HEK293 (cell line): Measurements from ENCODE around the gene ZFP62.

Experiments used
- GLI4 ChIP-seq: fragments of 450-650 bp; formaldehyde crosslinking; IDR thresholded peaks from 2 replicates; pipeline ENCODE4 v1.5.1; 2016; ENCODE audit warnings: missing biosample characterization, missing genetic modification characterization
- PRDM2 ChIP-seq: fragments of 450-650 bp; formaldehyde crosslinking; IDR thresholded peaks from 2 replicates; pipeline ENCODE4 v1.5.1; 2016; ENCODE audit warnings: missing biosample characterization, missing genetic modification characterization, borderline replicate concordance
- REPIN1 ChIP-seq: fragments of 450-650 bp; formaldehyde crosslinking; IDR thresholded peaks from 2 replicates; pipeline ENCODE4 v1.5.1; 2017; ENCODE audit warnings: missing biosample characterization, missing genetic modification characterization, low read depth
- ZBTB1 ChIP-seq: fragments of 450-650 bp; formaldehyde crosslinking; IDR thresholded peaks from 2 replicates; pipeline ENCODE4 v1.5.1; 2016; ENCODE audit warnings: missing biosample characterization, missing genetic modification characterization
- ZBTB11 ChIP-seq: fragments of 450-650 bp; formaldehyde crosslinking; conservative IDR thresholded peaks from 2 replicates; pipeline ENCODE4 v1.5.1; 2016; ENCODE audit warnings: low read depth, missing biosample characterization, missing genetic modification characterization
- ZFP3 ChIP-seq: fragments of 450-650 bp; formaldehyde crosslinking; IDR thresholded peaks from 2 replicates; pipeline ENCODE4 v1.5.1; 2016; ENCODE audit warnings: low read depth, missing biosample characterization, missing genetic modification characterization
- ZNF114 ChIP-seq: fragments of 450-650 bp; formaldehyde crosslinking; IDR thresholded peaks from 2 replicates; pipeline ENCODE4 v1.5.0; 2017; ENCODE audit warnings: missing biosample characterization, missing genetic modification characterization
- ZNF18 ChIP-seq: fragments of 450-650 bp; formaldehyde crosslinking; IDR thresholded peaks from 2 replicates; pipeline ENCODE4 v1.5.1; 2016; ENCODE audit warnings: missing biosample characterization, missing genetic modification characterization
- ZNF184 ChIP-seq: fragments of 450-650 bp; IDR thresholded peaks from 2 replicates; pipeline ENCODE4 v1.5.1; 2018; ENCODE audit warnings: missing biosample characterization, mild to moderate bottlenecking, missing genetic modification characterization
- ZNF2 ChIP-seq: fragments of 450-650 bp; formaldehyde crosslinking; IDR thresholded peaks from 2 replicates; pipeline ENCODE4 v1.5.1; 2016; ENCODE audit warnings: missing biosample characterization, missing genetic modification characterization
- ZNF202 ChIP-seq: fragments of 450-650 bp; formaldehyde crosslinking; IDR thresholded peaks from 2 replicates; pipeline ENCODE4 v1.5.1; 2016; ENCODE audit warnings: missing biosample characterization, missing genetic modification characterization, borderline replicate concordance
- ZNF214 ChIP-seq: fragments of 450-650 bp; formaldehyde crosslinking; IDR thresholded peaks from 2 replicates; pipeline ENCODE4 v1.5.1; 2017; ENCODE audit warnings: missing biosample characterization, mild to moderate bottlenecking, missing genetic modification characterization, borderline replicate concordance
- ZNF311 ChIP-seq: fragments of 450-650 bp; formaldehyde crosslinking; IDR thresholded peaks from 2 replicates; pipeline ENCODE4 v1.5.1; 2017; ENCODE audit warnings: missing biosample characterization, missing genetic modification characterization, borderline replicate concordance
- ZNF362 ChIP-seq: fragments of 450-650 bp; formaldehyde crosslinking; IDR thresholded peaks from 2 replicates; pipeline ENCODE4 v1.5.1; 2016; ENCODE audit warnings: missing biosample characterization, missing genetic modification characterization
- ZNF426 ChIP-seq: fragments of 450-650 bp; formaldehyde crosslinking; IDR thresholded peaks from 2 replicates; pipeline ENCODE4 v1.5.1; 2017; ENCODE audit warnings: missing biosample characterization, missing genetic modification characterization, mild to moderate bottlenecking, inconsistent platforms, moderate library complexity
- ZNF544 ChIP-seq: fragments of 450-650 bp; formaldehyde crosslinking; IDR thresholded peaks from 2 replicates; pipeline ENCODE4 v1.5.0; 2017; ENCODE audit warnings: missing biosample characterization, missing genetic modification characterization
- ZNF558 ChIP-seq: fragments of 450-650 bp; formaldehyde crosslinking; IDR thresholded peaks from 2 replicates; pipeline ENCODE4 v1.5.1; 2016; ENCODE audit warnings: missing biosample characterization, missing genetic modification characterization
- ZNF610 ChIP-seq: fragments of 450-650 bp; formaldehyde crosslinking; IDR thresholded peaks from 2 replicates; pipeline ENCODE4 v1.5.1; 2016; ENCODE audit warnings: missing biosample characterization, missing genetic modification characterization, borderline replicate concordance
- ZNF654 ChIP-seq: fragments of 450-650 bp; formaldehyde crosslinking; IDR thresholded peaks from 2 replicates; pipeline ENCODE4 v1.5.1; 2016; ENCODE audit warnings: low read depth, missing biosample characterization, missing genetic modification characterization
- ZNF664 ChIP-seq: fragments of 450-650 bp; formaldehyde crosslinking; IDR thresholded peaks from 2 replicates; pipeline ENCODE4 v1.5.1; 2016; ENCODE audit warnings: missing biosample characterization, missing genetic modification characterization
- ZNF704 ChIP-seq: fragments of 450-650 bp; formaldehyde crosslinking; IDR thresholded peaks from 2 replicates; pipeline ENCODE4 v1.5.1; 2016; ENCODE audit warnings: missing biosample characterization, missing genetic modification characterization
- ZSCAN4 ChIP-seq: fragments of 450-650 bp; formaldehyde crosslinking; IDR thresholded peaks from 2 replicates; pipeline ENCODE4 v1.5.1; 2017; ENCODE audit warnings: missing biosample characterization, missing genetic modification characterization
- TF ChIP-seq, protein P1 (sequence below): fragments of 450-650 bp; formaldehyde crosslinking; IDR thresholded peaks from 2 replicates; pipeline ENCODE4 v1.5.1; 2016; ENCODE audit warnings: missing biosample characterization, missing genetic modification characterization

ZFP62 gene

DNA sequence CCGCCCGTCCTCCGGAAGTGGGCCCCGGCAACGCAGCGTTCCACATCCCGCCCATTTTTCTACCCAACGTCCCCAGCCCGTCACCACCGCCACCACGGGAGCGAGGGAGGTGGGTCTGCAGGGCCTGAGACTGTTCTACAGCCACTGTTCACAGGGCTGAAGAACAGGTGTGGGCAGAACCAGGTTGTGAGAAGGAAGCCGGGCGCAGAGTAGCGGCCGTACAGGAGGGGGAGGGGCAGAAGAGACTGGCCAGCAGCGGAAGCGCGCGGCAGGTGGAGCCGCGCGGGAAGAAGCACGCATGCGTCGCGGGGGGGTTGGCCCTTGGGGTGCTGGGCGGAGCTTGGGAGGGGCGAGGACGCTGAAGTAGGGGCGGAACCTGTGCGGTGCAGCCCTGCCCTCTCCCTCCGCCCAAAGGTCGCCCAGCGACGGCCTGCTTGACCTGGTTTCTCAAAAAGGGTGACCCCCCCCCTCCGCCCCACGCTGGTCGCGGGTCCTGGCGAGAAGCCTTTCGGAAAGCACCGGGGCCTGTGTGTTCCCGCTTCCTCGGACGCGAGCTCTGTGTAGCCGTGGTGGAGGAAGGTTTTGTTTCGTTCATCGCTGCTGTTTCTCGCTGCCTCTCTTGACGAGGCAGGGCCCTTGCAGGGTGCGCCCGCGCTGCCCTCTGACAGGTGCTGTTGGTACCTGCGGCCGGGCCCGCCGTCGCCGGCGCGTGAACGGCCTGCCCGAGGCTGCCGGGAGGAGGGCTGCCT lies 50.7 kb downstream of the ZFP62 start (continued):
- TF ChIP-seq PRDM2 (tag by site-specific recombination) (no peak), ZBTB1 (tag by site-specific recombination) (peak; percentile 55), ZNF362 (tag by site-specific recombination) (no peak), ZNF114 (tag by site-specific recombination) (no peak), ZNF2 (tag by site-specific recombination) (peak; percentile 96), ZNF704 (tag by site-specific recombination) (no peak), ZFP3 (tag by site-specific recombination) (no peak), ZBTB11 (tag by site-specific recombination) (peak; percentile 95), ZNF214 (no peak), ZNF426 (tag by site-specific recombination) (no peak), ZSCAN4 (tag by site-specific recombination) (no peak), REPIN1 (tag by site-specific recombination) (peak; percentile 56; the same call in 1 of the 2 replicates), ZNF311 (no peak), ZNF558 (tag by site-specific recombination) (no peak), ZNF664 (tag by site-specific recombination) (no peak), ZNF654 (tag by site-specific recombination) (no peak), GLI4 (tag by site-specific recombination) (no peak), ZNF610 (tag by site-specific recombination) (peak; percentile 65; the same call in 1 of the 2 replicates), ZNF544 (tag by site-specific recombination) (no peak), ZNF202 (tag by site-specific recombination) (no peak), ZNF184 (tag by site-specific recombination) (no peak), ZNF18 (tag by site-specific recombination) (0 out of 2 replicates have a peak, but pooled peaks have one; percentile 19)
- TF ChIP-seq, protein P1, sequence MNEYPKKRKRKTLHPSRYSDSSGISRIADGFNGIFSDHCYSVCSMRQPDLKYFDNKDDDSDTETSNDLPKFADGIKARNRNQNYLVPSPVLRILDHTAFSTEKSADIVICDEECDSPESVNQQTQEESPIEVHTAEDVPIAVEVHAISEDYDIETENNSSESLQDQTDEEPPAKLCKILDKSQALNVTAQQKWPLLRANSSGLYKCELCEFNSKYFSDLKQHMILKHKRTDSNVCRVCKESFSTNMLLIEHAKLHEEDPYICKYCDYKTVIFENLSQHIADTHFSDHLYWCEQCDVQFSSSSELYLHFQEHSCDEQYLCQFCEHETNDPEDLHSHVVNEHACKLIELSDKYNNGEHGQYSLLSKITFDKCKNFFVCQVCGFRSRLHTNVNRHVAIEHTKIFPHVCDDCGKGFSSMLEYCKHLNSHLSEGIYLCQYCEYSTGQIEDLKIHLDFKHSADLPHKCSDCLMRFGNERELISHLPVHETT (tag by site-specific recombination): peak; percentile 87; the same call in 1 of the 2 replicates
